ENCODE measurements around the gene CNTN5. TPM values are rescaled to one million over a fixed set of nuclear protein-coding genes. Genes with fewer than 3 reads are reported as not detected.

CNTN5 gene
- total RNA-seq, 2 experiments from 2014 or later, result not detected

GRCh38 chr11:99505831-99506230 is 485.1 kb downstream of the CNTN5 start:
- ChIA-PET CTCF (no interaction called here), POLR2A (no interaction called here)
- H3K27me3 Mint-ChIP-seq (ENCODE audit: low read depth), result no peaks in the 10 kb centered on the region
- ATAC-seq (no peak), DNase-seq (no peak)
- H3K36me3 Mint-ChIP-seq (ENCODE audit: low read depth), result no peaks in the 10 kb centered on the region
- H3K27ac Mint-ChIP-seq, result no peak overlapping the region
- H3K4me1 Mint-ChIP-seq (ENCODE audit: low read depth), result no peaks in the 10 kb centered on the region
- H3K9me3 Mint-ChIP-seq (ENCODE audit: insufficient read depth), result peaks cover 9% of the 10 kb centered on the region
- no peak overlapping the region for H3K4me3 Mint-ChIP-seq

DNA sequence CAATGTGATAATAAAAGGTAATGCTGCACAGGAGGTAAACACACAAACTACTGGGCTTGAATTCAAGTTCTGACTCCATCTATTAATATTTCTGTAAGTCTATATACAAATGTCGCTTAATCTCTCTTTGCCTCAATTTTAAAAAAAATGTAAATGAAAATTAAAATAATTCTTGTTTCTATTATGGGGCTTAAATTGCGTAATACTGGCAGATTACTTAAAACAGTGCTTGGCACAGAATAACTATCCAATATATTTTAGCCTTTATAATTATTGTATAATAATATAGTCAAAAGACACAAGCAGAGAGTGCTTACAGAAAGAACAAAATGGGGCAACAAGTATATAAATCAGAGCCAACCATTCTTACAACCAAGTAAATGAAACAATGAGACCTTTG is 489.1 kb downstream of the CNTN5 start:
- POLR2A ChIA-PET, result no interaction called here
- no peak for DNase-seq
- Mint-ChIP-seq H3K27ac (no peak overlapping the region), H3K9me3 (ENCODE audit: insufficient read depth) (peaks cover 4% of the 10 kb centered on the region), H3K4me1 (ENCODE audit: low read depth) (no peaks in the 10 kb centered on the region), H3K27me3 (ENCODE audit: low read depth) (no peaks in the 10 kb centered on the region), H3K4me3 (no peak overlapping the region), H3K36me3 (ENCODE audit: low read depth) (no peaks in the 10 kb centered on the region)
- ATAC-seq, result no peak
- CTCF ChIA-PET, result no interaction called here

- ChIA-PET CTCF (no interaction called here), POLR2A (no interaction called here)
- no peak for DNase-seq
- Mint-ChIP-seq H3K27ac (no peak overlapping the region), H3K4me3 (no peak overlapping the region), H3K4me1 (ENCODE audit: low read depth) (no peaks in the 10 kb centered on the region), H3K9me3 (ENCODE audit: insufficient read depth) (peaks cover 4% of the 10 kb centered on the region), H3K27me3 (ENCODE audit: low read depth) (no peaks in the 10 kb centered on the region), H3K36me3 (ENCODE audit: low read depth) (no peaks in the 10 kb centered on the region)
- no peak for ATAC-seq
Measured at GRCh38 chr11:99513368-99513767, 492.6 kb downstream of the CNTN5 start.

- ATAC-seq (no peak), DNase-seq (no peak)
- Mint-ChIP-seq H3K9me3 (ENCODE audit: insufficient read depth) (peaks cover 6% of the 10 kb centered on the region), H3K27me3 (ENCODE audit: low read depth) (no peaks in the 10 kb centered on the region), H3K36me3 (ENCODE audit: low read depth) (no peaks in the 10 kb centered on the region), H3K4me1 (ENCODE audit: low read depth) (no peaks in the 10 kb centered on the region), H3K4me3 (no peak overlapping the region), H3K27ac (no peak overlapping the region)
- CTCF ChIA-PET, result no interaction called here
- POLR2A ChIA-PET, result no interaction called here
Measured at GRCh38 chr11:99519095-99519494, 498.3 kb downstream of the CNTN5 start.

GRCh38 chr11:99522467-99523173 is 501.9 kb downstream of the CNTN5 start:
- CTCF ChIA-PET, result no interaction called here
- H3K4me1 Mint-ChIP-seq (ENCODE audit: low read depth), result no peaks in the 10 kb centered on the region

DNA sequence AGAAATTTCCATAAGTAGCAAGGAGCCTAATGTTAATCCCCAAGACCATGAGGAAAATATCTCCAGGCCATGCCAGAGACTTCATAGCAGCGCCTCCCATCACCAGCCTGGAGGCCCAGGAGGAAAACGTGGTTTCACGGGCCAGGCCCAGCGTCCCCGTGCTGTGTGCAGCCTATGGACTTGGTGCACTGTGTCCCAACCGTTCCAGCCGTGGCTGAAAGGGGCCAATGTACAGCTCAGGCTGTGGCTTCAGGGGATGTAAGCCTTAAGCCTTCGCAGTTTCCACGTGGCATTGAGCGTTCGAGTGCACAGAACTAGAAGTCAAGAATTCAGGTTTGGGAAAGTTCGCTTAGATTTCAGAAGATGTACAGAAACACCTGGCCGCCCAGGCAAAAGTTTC is 510.7 kb downstream of the CNTN5 start:
- POLR2A ChIA-PET, result no interaction called here
- no peak for DNase-seq
- H3K36me3 Mint-ChIP-seq (ENCODE audit: low read depth), result no peaks in the 10 kb centered on the region

More at GRCh38 chr11:99522467-99523173, 501.9 kb downstream of the CNTN5 start:
- POLR2A ChIA-PET, result no interaction called here
- Mint-ChIP-seq H3K27me3 (ENCODE audit: low read depth) (no peaks in the 10 kb centered on the region), H3K36me3 (ENCODE audit: low read depth) (no peaks in the 10 kb centered on the region), H3K27ac (no peak overlapping the region), H3K9me3 (ENCODE audit: insufficient read depth) (peaks cover 6% of the 10 kb centered on the region), H3K4me3 (no peak overlapping the region)
- ATAC-seq, result no peak
- DNase-seq, result no peak

GRCh38 chr11:99534812-99535211 is 514.1 kb downstream of the CNTN5 start:
- peaks cover 23% of the 10 kb centered on the region for H3K9me3 Mint-ChIP-seq (ENCODE audit: insufficient read depth)
- DNase-seq (no peak), ATAC-seq (no peak)
- H3K36me3 Mint-ChIP-seq (ENCODE audit: low read depth), result no peaks in the 10 kb centered on the region
- no peaks in the 10 kb centered on the region for H3K27me3 Mint-ChIP-seq (ENCODE audit: low read depth)
- no peak overlapping the region for H3K4me3 Mint-ChIP-seq
- H3K4me1 Mint-ChIP-seq (ENCODE audit: low read depth), result no peaks in the 10 kb centered on the region
- no peak overlapping the region for H3K27ac Mint-ChIP-seq
- CTCF ChIA-PET, result no interaction called here
- POLR2A ChIA-PET, result no interaction called here

More for the DNA sequence above, 510.7 kb downstream of the CNTN5 start:
- Mint-ChIP-seq H3K27ac (no peak overlapping the region), H3K4me3 (no peak overlapping the region), H3K27me3 (ENCODE audit: low read depth) (no peaks in the 10 kb centered on the region), H3K9me3 (ENCODE audit: insufficient read depth) (peaks cover 23% of the 10 kb centered on the region), H3K4me1 (ENCODE audit: low read depth) (no peaks in the 10 kb centered on the region)
- CTCF ChIA-PET, result no interaction called here
- ATAC-seq, result no peak

- POLR2A ChIA-PET, result no interaction called here
- CTCF ChIA-PET, result no interaction called here
Measured at GRCh38 chr11:99535406-99535805, 514.7 kb downstream of the CNTN5 start.

DNA sequence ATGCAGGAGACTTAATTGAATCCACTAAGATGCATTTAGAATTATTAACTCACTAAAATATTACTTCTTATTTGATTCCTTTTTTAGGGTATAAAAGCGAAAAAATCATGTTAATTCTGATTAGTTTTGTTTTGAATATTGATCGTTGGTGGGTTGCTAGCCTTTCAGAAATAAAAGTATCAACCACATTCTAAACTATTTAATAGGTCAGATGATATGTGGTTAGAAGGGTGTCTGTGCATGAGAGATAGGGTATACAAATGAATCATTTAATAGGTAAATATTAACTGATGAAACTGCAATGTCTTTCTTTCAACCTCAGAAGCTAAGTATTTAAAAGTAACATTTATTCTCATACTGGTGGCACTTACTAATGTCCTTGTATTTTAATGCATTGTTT is 515.1 kb downstream of the CNTN5 start:
- Mint-ChIP-seq H3K4me1 (ENCODE audit: low read depth) (no peaks in the 10 kb centered on the region), H3K9me3 (ENCODE audit: insufficient read depth) (peaks cover 17% of the 10 kb centered on the region), H3K36me3 (ENCODE audit: low read depth) (no peaks in the 10 kb centered on the region), H3K4me3 (no peak overlapping the region), H3K27ac (no peak overlapping the region), H3K27me3 (ENCODE audit: low read depth) (no peaks in the 10 kb centered on the region)
- DNase-seq, result no peak
- no peak for ATAC-seq
- CTCF ChIA-PET, result no interaction called here
- POLR2A ChIA-PET, result no interaction called here

More at GRCh38 chr11:99535406-99535805, 514.7 kb downstream of the CNTN5 start:
- Mint-ChIP-seq H3K9me3 (ENCODE audit: insufficient read depth) (peaks cover 21% of the 10 kb centered on the region), H3K4me1 (ENCODE audit: low read depth) (no peaks in the 10 kb centered on the region), H3K27ac (no peak overlapping the region), H3K27me3 (ENCODE audit: low read depth) (no peaks in the 10 kb centered on the region), H3K4me3 (no peak overlapping the region), H3K36me3 (ENCODE audit: low read depth) (no peaks in the 10 kb centered on the region)
- DNase-seq (no peak), ATAC-seq (no peak)

- no peak overlapping the region for H3K27ac Mint-ChIP-seq
- ATAC-seq (no peak), DNase-seq (no peak)
- POLR2A ChIA-PET, result no interaction called here
- H3K9me3 Mint-ChIP-seq (ENCODE audit: insufficient read depth), result peaks cover 4% of the 10 kb centered on the region
- CTCF ChIA-PET, result no interaction called here
- H3K27me3 Mint-ChIP-seq (ENCODE audit: low read depth), result no peaks in the 10 kb centered on the region
- no peaks in the 10 kb centered on the region for H3K4me1 Mint-ChIP-seq (ENCODE audit: low read depth)
- H3K4me3 Mint-ChIP-seq, result no peak overlapping the region
- H3K36me3 Mint-ChIP-seq (ENCODE audit: low read depth), result no peaks in the 10 kb centered on the region
Measured at GRCh38 chr11:99537681-99538080, 516.9 kb downstream of the CNTN5 start.

DNA sequence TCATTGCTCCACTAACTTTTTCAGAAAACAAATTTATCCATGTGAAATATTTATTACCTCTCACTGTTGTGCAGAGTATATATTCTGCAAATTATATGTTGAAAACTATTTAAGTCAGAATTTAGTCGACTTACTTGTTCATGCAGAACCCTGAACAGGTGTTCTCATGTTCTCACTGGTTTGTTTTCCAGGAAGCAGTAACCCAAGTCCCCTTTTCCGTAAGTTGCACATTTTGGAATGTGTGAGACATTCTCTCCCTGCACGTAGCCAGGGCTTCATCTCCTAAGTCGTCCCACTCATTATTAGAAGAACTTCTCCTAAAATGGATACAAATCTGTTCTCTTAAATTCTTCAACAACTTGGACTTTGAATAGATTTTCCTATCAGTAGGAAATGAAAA is 524.9 kb downstream of the CNTN5 start:
- Mint-ChIP-seq H3K27me3 (ENCODE audit: low read depth) (no peaks in the 10 kb centered on the region), H3K9me3 (ENCODE audit: insufficient read depth) (peaks cover 22% of the 10 kb centered on the region), H3K4me3 (no peak overlapping the region), H3K27ac (no peak overlapping the region), H3K4me1 (ENCODE audit: low read depth) (no peaks in the 10 kb centered on the region), H3K36me3 (ENCODE audit: low read depth) (no peaks in the 10 kb centered on the region)
- POLR2A ChIA-PET, result no interaction called here
- ATAC-seq (no peak), DNase-seq (no peak)
- CTCF ChIA-PET, result no interaction called here

- ChIA-PET CTCF (no interaction called here), POLR2A (no interaction called here)
- ATAC-seq, result no peak
- Mint-ChIP-seq H3K4me1 (ENCODE audit: low read depth) (no peaks in the 10 kb centered on the region), H3K27me3 (ENCODE audit: low read depth) (no peaks in the 10 kb centered on the region), H3K36me3 (ENCODE audit: low read depth) (no peaks in the 10 kb centered on the region), H3K27ac (no peak overlapping the region), H3K9me3 (ENCODE audit: insufficient read depth) (peaks cover 21% of the 10 kb centered on the region), H3K4me3 (no peak overlapping the region)
- DNase-seq, result no peak
Measured at GRCh38 chr11:99548264-99548663, 527.5 kb downstream of the CNTN5 start.

DNA sequence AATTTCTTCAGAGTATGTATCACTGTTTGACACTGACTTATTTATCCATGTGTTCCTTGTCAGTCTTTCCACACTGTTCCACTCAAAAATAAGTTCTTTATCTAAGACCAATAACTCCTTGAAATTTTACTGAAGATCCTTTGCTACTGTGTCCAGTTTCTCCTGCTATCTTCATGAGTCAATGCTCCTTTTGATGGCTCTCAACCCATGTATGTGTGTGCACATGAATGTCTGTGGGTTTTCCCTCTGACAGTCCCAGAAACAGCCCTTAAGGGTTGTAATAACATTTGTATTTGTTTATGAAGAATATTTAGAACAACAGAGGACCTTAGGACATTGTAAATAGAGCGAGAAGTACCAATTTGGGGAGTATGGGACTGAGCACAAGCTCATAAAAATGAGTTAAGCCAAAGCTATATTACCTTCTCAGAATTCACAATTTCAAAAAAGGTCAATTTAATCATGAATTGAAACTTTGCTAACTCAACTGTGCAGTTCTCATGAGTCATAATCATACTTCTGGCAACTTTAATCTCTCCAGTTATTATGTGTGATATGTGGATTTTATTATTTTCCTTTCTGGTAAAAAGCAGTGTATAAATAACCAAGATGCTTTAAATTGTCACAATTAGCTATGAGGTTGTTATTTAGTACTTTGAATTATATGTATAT is 533.6 kb downstream of the CNTN5 start:
- ChIA-PET CTCF (no interaction called here), POLR2A (no interaction called here)
- DNase-seq, result no peak
- no peaks in the 10 kb centered on the region for H3K27me3 Mint-ChIP-seq (ENCODE audit: low read depth)
- H3K4me3 Mint-ChIP-seq, result no peak overlapping the region
- no peaks in the 10 kb centered on the region for H3K36me3 Mint-ChIP-seq (ENCODE audit: low read depth)
- no peak for ATAC-seq
- peaks cover 11% of the 10 kb centered on the region for H3K9me3 Mint-ChIP-seq (ENCODE audit: insufficient read depth)
- no peaks in the 10 kb centered on the region for H3K4me1 Mint-ChIP-seq (ENCODE audit: low read depth)
- H3K27ac Mint-ChIP-seq, result no peak overlapping the region

All from activated CD8-positive, alpha-beta T cell treated with anti-CD3 and anti-CD28 coated beads, Interleukin-2, amount 10 ng/mL, durations not matched to agents 7 days and 5 days (primary cell).